Activated B cell treated with CpG ODN at 0.5 μM for 24 hours (primary cell): ENCODE data around the gene GOLIM4. TPM values are rescaled to one million over a fixed set of nuclear protein-coding genes. Genes with fewer than 3 reads are reported as not detected.

Source experiments
- ATAC-seq: fragments of 200-7000 bp; cut with Tn5 transposase; one replicate; pipeline ENCODE4 v1.10.0; 2021; ENCODE audit warnings: low read depth, mild to moderate bottlenecking, moderate library complexity
- CTCF ChIA-PET: fragments of 350-600 bp; sonication (Branson Sonifier 250); formaldehyde crosslinking; loops from one replicate; lab custom pipeline; 2021; ENCODE audit warnings: antibody characterized with exemption; lab: Charles Lee
- POLR2A ChIA-PET: fragments of 350-600 bp; sonication (Branson Sonifier 250); formaldehyde crosslinking; loops from one replicate; lab custom pipeline; 2021; ENCODE audit warnings: antibody characterized with exemption; lab: Charles Lee
- DNase-seq: peaks from one replicate; pipeline ENCODE4 v3.0.0; 2022
- H3K27ac Mint-ChIP-seq: one replicate; pipeline ENCODE4 v1.8.0; 2020; ENCODE audit warnings: mixed read lengths
- H3K27me3 Mint-ChIP-seq: one replicate; pipeline ENCODE4 v1.8.0; 2021; ENCODE audit warnings: mixed read lengths
- H3K36me3 Mint-ChIP-seq: one replicate; pipeline ENCODE4 v1.8.0; 2021; ENCODE audit warnings: low read depth, mixed read lengths
- H3K4me1 Mint-ChIP-seq: one replicate; pipeline ENCODE4 v1.8.0; 2021; ENCODE audit warnings: mixed read lengths
- H3K4me3 Mint-ChIP-seq: one replicate; pipeline ENCODE4 v1.8.0; 2020; ENCODE audit warnings: mild to moderate bottlenecking, mixed read lengths
- H3K9me3 Mint-ChIP-seq: one replicate; pipeline ENCODE4 v1.8.0; 2020; ENCODE audit warnings: mixed read lengths
- CTCF ChIP-seq: fragments of 200-600 bp; IDR thresholded peaks from one replicate; pipeline ENCODE4 v1.8.0; 2022; ENCODE audit warnings: antibody characterized with exemption, mild to moderate bottlenecking
- intact Hi-C: fragments of 100-400 bp; cut with micrococcal nuclease; formaldehyde crosslinking; loops from one replicate; pipeline ENCODE4 v1.15.1; 2024
- total RNA-seq: library from RNA; stranded (reverse); gene quantifications from 2 replicates; pipeline ENCODE4 v1.2.3, GENCODE V29; 2022

GOLIM4 gene
- total RNA-seq, 1 donor from 2014 or later: 8.5 TPM

- no peak for DNase-seq
- ChIA-PET POLR2A (no interaction called here), CTCF (no interaction called here)
- no peak for TF ChIP-seq CTCF
- H3K4me1 Mint-ChIP-seq: no peaks in the 10 kb centered on the region
- H3K27ac Mint-ChIP-seq: no peak overlapping the region
- peaks cover 4% of the 10 kb centered on the region for H3K9me3 Mint-ChIP-seq
- peaks cover 12% of the 10 kb centered on the region for H3K27me3 Mint-ChIP-seq
- intact Hi-C loops: no loop called here
- no peak for ATAC-seq
- no peak overlapping the region for H3K4me3 Mint-ChIP-seq
- peaks cover 1% of the 10 kb centered on the region for H3K36me3 Mint-ChIP-seq
Measured at GRCh38 chr3:168127466-168127865, 31.7 kb upstream of the GOLIM4 start.

GRCh38 chr3:168124791-168125190 lies 29.1 kb upstream of the GOLIM4 start:
- Mint-ChIP-seq H3K27ac (no peak overlapping the region), H3K36me3 (peaks cover 1% of the 10 kb centered on the region), H3K4me3 (no peak overlapping the region), H3K9me3 (peaks cover 4% of the 10 kb centered on the region), H3K27me3 (peaks cover 13% of the 10 kb centered on the region), H3K4me1 (no peaks in the 10 kb centered on the region)
- DNase-seq (no peak), ATAC-seq (no peak)
- intact Hi-C loops: no loop called here
- POLR2A ChIA-PET: no interaction called here
- no peak for TF ChIP-seq CTCF
- CTCF ChIA-PET: no interaction called here

- TF ChIP-seq CTCF: no peak
- POLR2A ChIA-PET: no interaction called here
- CTCF ChIA-PET: no interaction called here
Measured at GRCh38 chr3:168124291-168124690, 28.6 kb upstream of the GOLIM4 start.

GRCh38 chr3:168123201-168124176 lies 27.8 kb upstream of the GOLIM4 start:
- peaks cover 4% of the 10 kb centered on the region for H3K9me3 Mint-ChIP-seq
- peaks cover 1% of the 10 kb centered on the region for H3K36me3 Mint-ChIP-seq
- H3K4me3 Mint-ChIP-seq: no peak overlapping the region
- ChIA-PET CTCF (no interaction called here), POLR2A (no interaction called here)
- no peak for DNase-seq
- no peak overlapping the region for H3K27ac Mint-ChIP-seq
- H3K27me3 Mint-ChIP-seq: peaks cover 13% of the 10 kb centered on the region
- intact Hi-C loops: no loop called here
- no peak for ATAC-seq
- no peak for TF ChIP-seq CTCF
- no peaks in the 10 kb centered on the region for H3K4me1 Mint-ChIP-seq

More at GRCh38 chr3:168124291-168124690, 28.6 kb upstream of the GOLIM4 start:
- Mint-ChIP-seq H3K36me3 (peaks cover 1% of the 10 kb centered on the region), H3K27me3 (peaks cover 13% of the 10 kb centered on the region), H3K27ac (no peak overlapping the region), H3K4me1 (no peaks in the 10 kb centered on the region), H3K9me3 (peaks cover 4% of the 10 kb centered on the region), H3K4me3 (no peak overlapping the region)
- DNase-seq: no peak
- intact Hi-C loops: no loop called here
- no peak for ATAC-seq

- no peak overlapping the region for H3K27ac Mint-ChIP-seq
- ChIA-PET POLR2A (no interaction called here), CTCF (no interaction called here)
- intact Hi-C loops: no loop called here
- DNase-seq (no peak), ATAC-seq (no peak)
- H3K4me1 Mint-ChIP-seq: no peaks in the 10 kb centered on the region
- H3K9me3 Mint-ChIP-seq: peaks cover under 1% of the 10 kb centered on the region
- TF ChIP-seq CTCF: no peak
- H3K27me3 Mint-ChIP-seq: peaks cover 6% of the 10 kb centered on the region
- H3K4me3 Mint-ChIP-seq: no peak overlapping the region
- no peaks in the 10 kb centered on the region for H3K36me3 Mint-ChIP-seq
Measured at GRCh38 chr3:168121184-168122017, 25.7 kb upstream of the GOLIM4 start.
